Measurements from ENCODE around the gene SPDYE5.

SPDYE5 gene

GRCh38 chr7:75546237-75547015 lies 54.3 kb downstream of the SPDYE5 start:
- Histone ChIP-seq H3K27ac (ENCODE audit: low read length) (no peak overlapping the region), H3K4me1 (ENCODE audit: control insufficient read depth, low read depth, low read length) (no peaks in the 10 kb centered on the region), H3K9me3 (ENCODE audit: control insufficient read depth, low read depth, low read length) (no peaks in the 10 kb centered on the region), H3K9ac (ENCODE audit: low read length) (no peak overlapping the region), H3K36me3 (ENCODE audit: control insufficient read depth, low read depth, low read length) (peaks cover 84% of the 10 kb centered on the region), H3K27me3 (ENCODE audit: control insufficient read depth, insufficient read depth, low read length) (no peaks in the 10 kb centered on the region), H3K4me3 (ENCODE audit: low read length) (no peak overlapping the region)

Data from iPS-18a (cell line).